ENCODE results near the gene ARGFX. TPM values are rescaled to one million over a fixed set of nuclear protein-coding genes. Genes with fewer than 3 reads are reported as not detected.

The ARGFX gene
- not detected in 2 replicates for total RNA-seq

GRCh38 chr3:121567649-121568048 is at the start of gene ARGFX:
Gene ARGFX (plus strand): TSS chr3:121567949. CDS start chr3:121570714, 2,765 bp downstream.

DNA sequence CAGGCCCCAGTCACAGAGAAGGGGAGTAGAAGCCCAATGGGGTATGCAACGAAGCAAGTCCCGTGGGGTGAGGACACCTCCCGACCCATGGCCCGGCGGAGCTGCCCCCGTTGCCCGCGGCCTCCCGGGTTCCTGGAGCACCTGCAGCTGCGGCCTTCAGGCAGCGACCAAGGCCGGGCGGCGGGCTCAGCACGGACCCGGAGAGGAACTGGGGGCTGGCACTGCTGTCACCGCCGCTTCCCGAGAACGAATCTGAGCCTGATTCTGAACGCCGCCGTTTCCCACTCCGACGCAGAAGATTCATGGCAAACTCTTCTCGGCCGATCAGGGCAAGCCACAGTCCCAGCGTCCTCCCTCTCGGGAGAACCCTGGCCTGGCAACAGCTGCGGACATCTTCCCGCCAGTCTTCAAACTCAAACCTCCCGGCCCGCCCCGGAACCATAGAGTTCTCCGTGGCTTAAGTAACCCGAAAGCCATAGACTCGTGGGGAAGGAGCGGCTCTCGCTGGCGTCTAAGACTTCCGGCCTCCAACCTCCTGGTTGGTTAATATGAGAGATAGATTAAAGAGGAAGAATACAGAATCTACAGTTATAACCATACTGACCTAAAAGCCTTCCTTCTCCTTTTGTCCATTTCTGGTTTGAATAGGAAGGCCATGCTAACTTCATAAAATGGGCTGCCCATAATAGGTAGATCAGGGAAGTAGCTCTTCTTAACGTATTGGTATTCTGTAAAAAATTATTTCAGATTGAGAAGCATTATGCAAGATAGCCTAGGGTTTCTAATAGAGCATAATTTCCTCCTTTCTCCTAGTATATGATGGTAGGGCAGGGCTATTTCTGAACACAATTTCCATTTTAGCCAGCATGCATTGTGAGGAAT is 21.9 kb upstream of the ARGFX start, which contains the start of gene POLQ:
POLQ (minus strand) TSS at position 415 of the 882 bp plus-strand sequence; CDS start at position 304, 111 bp downstream.

GRCh38 chr3:121592856-121593702 is 25.3 kb downstream of the ARGFX start, which contains the start of gene FBXO40:
Gene FBXO40 (plus strand): TSS chr3:121593379. CDS start chr3:121620576, 27,197 bp downstream.

Other genes with a start within 250 kb of the ARGFX start
- gene POLQ, start 22.0 kb upstream of the ARGFX start, total RNA-seq: 3.7 and 4.9 TPM in 2 replicates
- gene FBXO40, start 25.4 kb downstream of the ARGFX start, total RNA-seq: not detected in 2 replicates
- 0.84 and 1.6 TPM in 2 replicates for gene HCLS1, start 93.0 kb downstream of the ARGFX start, total RNA-seq
- gene GOLGB1, start 181.8 kb downstream of the ARGFX start, total RNA-seq: 16.2 and 23.5 TPM in 2 replicates

All from airway epithelial cell (primary cell).